Activated T-cell treated with anti-CD3 and anti-CD28 coated beads, Interleukin-2, amount 50 U/mL, for 4 hours (primary cell): ENCODE measurements around the gene OR56A3. TPM values are rescaled to one million over a fixed set of nuclear protein-coding genes. Genes with fewer than 3 reads are reported as not detected.

ENCODE experiments used
- ATAC-seq, 2 donors: fragments of 200-7000 bp; cut with Tn5 transposase; one replicate each; pipeline ENCODE4 v1.10.0; 2021
- DNase-seq: peaks from one replicate; pipeline ENCODE4 v3.0.0-alpha.2; 2020
- H3K27me3 Mint-ChIP-seq: one replicate; pipeline ENCODE4 v1.8.0; 2021; ENCODE audit warnings: low read depth, mixed read lengths
- H3K36me3 Mint-ChIP-seq: one replicate; pipeline ENCODE4 v1.8.0; 2022; ENCODE audit warnings: mixed read lengths; ENCODE audit not compliant: insufficient read depth
- H3K4me1 Mint-ChIP-seq: one replicate; pipeline ENCODE4 v1.8.0; 2021; ENCODE audit warnings: low read depth, mixed read lengths
- H3K4me3 Mint-ChIP-seq: one replicate; pipeline ENCODE4 v1.8.0; 2021; ENCODE audit warnings: mild to moderate bottlenecking, moderate library complexity, mixed read lengths
- H3K9me3 Mint-ChIP-seq: one replicate; pipeline ENCODE4 v1.8.0; 2021; ENCODE audit warnings: mixed read lengths
- total RNA-seq, 3 donors: library from RNA; stranded (reverse); gene quantifications; one replicate each; pipeline ENCODE4 v1.2.1, GENCODE V29; 2021

The OR56A3 gene, protein sequence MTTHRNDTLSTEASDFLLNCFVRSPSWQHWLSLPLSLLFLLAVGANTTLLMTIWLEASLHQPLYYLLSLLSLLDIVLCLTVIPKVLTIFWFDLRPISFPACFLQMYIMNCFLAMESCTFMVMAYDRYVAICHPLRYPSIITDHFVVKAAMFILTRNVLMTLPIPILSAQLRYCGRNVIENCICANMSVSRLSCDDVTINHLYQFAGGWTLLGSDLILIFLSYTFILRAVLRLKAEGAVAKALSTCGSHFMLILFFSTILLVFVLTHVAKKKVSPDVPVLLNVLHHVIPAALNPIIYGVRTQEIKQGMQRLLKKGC
- not detected for total RNA-seq

DNA sequence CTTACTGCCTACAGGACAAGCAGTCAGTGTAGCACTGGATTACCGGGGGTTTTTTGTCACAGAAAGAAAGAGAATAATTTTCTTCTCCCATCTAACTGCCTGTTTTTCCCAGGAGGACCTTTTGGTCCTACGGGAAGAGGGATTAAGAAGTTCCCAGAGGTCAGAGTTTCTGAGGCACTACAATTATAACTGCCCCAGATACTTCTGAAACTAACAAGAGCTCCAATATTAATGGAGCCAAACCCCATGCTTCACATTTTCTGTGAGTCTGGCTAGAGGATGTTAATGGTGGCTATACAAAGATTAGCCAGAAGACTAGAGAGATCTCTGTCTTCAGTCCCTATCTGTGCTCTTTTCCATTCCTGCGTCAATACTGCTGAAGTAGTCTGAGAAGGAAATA, at the start of gene OR56A3:
TSS of gene OR56A3 (plus strand) at position 301 of the 400 bp plus-strand sequence. CDS start 5,096 bp downstream, outside the sequence.
- no peak for ATAC-seq
- Mint-ChIP-seq H3K4me3 (no peak within 1 kb of the TSS), H3K4me1 (no peaks in the 10 kb centered on the region)

DNA sequence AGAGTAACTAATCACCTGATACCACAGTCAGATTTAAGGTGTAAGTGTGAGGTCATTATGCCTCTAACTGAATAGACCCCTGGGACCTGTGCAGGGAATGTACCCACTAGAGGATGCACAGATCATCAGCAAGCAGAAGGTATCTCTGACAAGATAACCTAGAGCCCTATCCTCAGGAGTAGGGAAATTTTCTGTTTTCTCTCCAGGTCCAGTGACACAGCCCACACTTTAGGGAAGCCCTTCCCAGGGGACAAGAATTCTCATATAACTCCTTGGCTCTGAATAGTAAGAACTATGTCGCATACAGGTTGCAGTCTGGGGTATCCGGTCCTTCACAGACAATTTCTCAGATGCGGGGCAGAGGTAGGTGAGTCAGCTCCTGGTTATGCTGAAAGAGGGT, 49.1 kb upstream of the OR56A3 start, which contains the start of gene OR52E5:
TSS of gene OR52E5 (plus strand) at position 301 of the 400 bp plus-strand sequence. CDS start 7,569 bp downstream, outside the sequence.
- no peak for ATAC-seq
- H3K27me3 Mint-ChIP-seq, result peaks cover 8% of the 10 kb centered on the region

More for the DNA sequence above, at the start of gene OR56A3:
- Mint-ChIP-seq H3K36me3 (no peaks in the 10 kb centered on the region), H3K27me3 (peaks cover 9% of the 10 kb centered on the region), H3K9me3 (no peaks in the 10 kb centered on the region)
- no peak for DNase-seq

DNA sequence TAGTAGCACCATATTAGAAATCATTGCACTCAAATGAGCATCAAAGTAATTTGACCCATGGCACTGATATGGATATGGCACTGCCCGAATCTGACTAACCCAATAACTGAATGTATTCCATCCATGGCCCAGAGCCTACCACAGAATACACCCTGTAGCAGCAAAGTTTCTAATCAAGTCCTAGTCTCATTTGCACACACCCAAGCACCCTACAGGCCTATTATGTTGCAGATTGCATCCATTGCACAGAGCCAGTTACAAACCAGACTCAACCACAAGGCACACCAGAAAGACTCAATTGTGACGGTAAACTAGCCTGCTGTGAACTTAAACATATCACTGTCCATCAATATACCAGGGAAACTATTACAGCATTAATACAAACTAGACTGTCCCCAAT, 42.5 kb upstream of the OR56A3 start:
- ATAC-seq, result no peak
- no peaks in the 10 kb centered on the region for H3K9me3 Mint-ChIP-seq
- H3K4me3 Mint-ChIP-seq, result no peak overlapping the region
- peaks cover 6% of the 10 kb centered on the region for H3K27me3 Mint-ChIP-seq
- no peak for DNase-seq
- no peaks in the 10 kb centered on the region for H3K4me1 Mint-ChIP-seq
- no peaks in the 10 kb centered on the region for H3K36me3 Mint-ChIP-seq

More for the DNA sequence above, 49.1 kb upstream of the OR56A3 start, which contains the start of gene OR52E5:
- no peaks in the 10 kb centered on the region for H3K36me3 Mint-ChIP-seq
- H3K9me3 Mint-ChIP-seq, result no peaks in the 10 kb centered on the region
- no peak within 1 kb of the TSS for H3K4me3 Mint-ChIP-seq
- no peaks in the 10 kb centered on the region for H3K4me1 Mint-ChIP-seq
- DNase-seq, result no peak

DNA sequence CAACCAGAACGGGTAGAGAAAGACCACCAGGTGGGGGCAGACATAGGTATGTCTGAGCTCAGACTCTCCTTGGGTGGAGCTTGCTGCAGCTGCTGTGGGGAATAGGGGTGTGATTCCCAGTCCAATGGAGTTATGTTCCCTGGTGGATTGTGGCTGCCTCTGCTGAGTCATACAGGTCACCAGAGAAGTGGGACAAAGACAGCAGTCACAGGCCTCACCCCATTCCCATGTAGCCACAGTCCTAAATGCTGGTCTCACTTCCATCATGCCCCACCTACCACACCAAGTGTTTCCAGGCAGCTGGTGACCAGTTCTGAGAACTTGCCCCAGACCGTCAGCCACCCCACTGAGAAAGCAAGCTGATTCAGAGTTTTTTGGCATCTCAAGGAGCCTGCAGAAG, 31.5 kb upstream of the OR56A3 start:
- Mint-ChIP-seq H3K4me3 (no peak overlapping the region), H3K9me3 (no peaks in the 10 kb centered on the region), H3K36me3 (no peaks in the 10 kb centered on the region), H3K27me3 (peaks cover 15% of the 10 kb centered on the region), H3K4me1 (no peaks in the 10 kb centered on the region)
- ATAC-seq (no peak), DNase-seq (no peak)

DNA sequence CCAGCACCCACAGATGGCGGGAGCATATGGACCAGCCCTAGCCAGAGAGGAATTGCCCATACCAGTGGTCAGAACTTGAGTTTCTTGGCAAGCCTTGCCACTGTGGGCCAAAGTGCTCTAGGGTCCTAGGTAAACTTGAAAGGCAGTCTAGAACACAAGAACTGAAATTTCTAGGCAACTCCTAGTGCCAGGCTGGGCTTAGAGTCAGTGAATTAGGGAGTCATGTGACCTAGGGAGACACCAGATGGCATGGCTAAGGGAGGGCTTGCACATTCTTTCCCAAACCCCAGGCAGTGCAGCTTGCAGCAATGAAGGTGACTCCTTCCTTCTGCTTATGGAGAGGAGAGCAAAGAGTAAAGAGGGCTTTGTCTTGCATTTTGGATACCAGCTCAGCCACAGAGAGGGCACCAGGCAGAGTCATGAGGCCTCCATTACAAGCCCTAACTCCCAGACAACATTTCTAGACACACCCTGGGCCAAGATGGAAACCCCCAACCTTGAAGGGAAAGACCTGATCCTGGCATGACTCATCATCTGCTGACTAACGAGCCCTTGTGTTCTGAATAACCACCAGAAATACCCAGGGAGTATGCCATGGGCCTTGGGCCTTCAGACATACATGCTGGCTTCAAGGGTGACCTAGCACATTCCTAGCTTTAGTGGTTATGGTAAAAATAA, 19.2 kb upstream of the OR56A3 start:
- H3K27me3 Mint-ChIP-seq, result no peaks in the 10 kb centered on the region
- DNase-seq, result no peak
- H3K4me3 Mint-ChIP-seq, result no peak overlapping the region
- peak; percentile 66 to 79 for ATAC-seq
- H3K9me3 Mint-ChIP-seq, result peaks cover 10% of the 10 kb centered on the region
- H3K4me1 Mint-ChIP-seq, result no peaks in the 10 kb centered on the region
- H3K36me3 Mint-ChIP-seq, result no peaks in the 10 kb centered on the region

DNA sequence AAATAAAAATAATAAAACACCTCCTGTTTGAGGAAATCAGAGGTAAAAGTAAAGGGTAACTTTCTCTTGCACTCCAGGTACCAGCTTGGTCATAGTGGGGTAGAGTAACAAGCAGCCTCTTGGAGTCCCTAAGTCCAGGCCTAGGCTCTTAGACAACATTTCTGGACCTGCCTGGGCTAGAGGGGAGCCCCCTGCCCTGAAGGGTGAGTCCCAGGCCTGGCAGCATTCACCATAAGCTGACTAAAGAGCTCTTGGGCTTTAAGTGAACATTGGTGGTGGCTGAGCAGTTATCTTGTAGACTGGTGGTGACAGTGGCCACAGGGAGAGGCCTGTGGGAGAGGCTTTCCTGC, 18.6 kb upstream of the OR56A3 start:
- no peaks in the 10 kb centered on the region for H3K4me1 Mint-ChIP-seq
- no peaks in the 10 kb centered on the region for H3K27me3 Mint-ChIP-seq
- no peaks in the 10 kb centered on the region for H3K36me3 Mint-ChIP-seq
- DNase-seq (no peak), ATAC-seq (no peak)
- H3K9me3 Mint-ChIP-seq, result peaks cover 12% of the 10 kb centered on the region
- no peak overlapping the region for H3K4me3 Mint-ChIP-seq

DNA sequence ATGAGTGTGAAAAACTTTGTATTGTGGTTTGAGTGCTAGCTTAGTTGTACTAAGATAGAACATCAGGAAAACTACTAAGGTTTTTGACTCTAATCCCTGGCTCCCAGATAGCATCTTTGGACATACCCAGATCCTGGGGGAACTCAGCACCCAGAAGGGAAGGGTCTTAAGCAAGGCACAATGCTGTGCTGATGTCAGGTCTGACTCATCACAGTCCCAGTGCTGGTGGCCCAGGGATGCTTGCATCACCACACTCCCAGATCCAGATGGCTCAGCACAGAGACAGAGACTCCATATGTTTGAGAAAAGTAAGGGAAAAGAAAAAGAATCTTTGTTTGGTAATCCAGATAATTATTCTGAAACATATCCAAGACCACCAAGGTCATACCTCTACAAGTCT, 18.3 kb upstream of the OR56A3 start:
- H3K9me3 Mint-ChIP-seq, result peaks cover 10% of the 10 kb centered on the region
- H3K4me1 Mint-ChIP-seq, result no peaks in the 10 kb centered on the region
- DNase-seq (no peak), ATAC-seq (no peak)
- no peaks in the 10 kb centered on the region for H3K27me3 Mint-ChIP-seq
- H3K36me3 Mint-ChIP-seq, result no peaks in the 10 kb centered on the region
- H3K4me3 Mint-ChIP-seq, result no peak overlapping the region

DNA sequence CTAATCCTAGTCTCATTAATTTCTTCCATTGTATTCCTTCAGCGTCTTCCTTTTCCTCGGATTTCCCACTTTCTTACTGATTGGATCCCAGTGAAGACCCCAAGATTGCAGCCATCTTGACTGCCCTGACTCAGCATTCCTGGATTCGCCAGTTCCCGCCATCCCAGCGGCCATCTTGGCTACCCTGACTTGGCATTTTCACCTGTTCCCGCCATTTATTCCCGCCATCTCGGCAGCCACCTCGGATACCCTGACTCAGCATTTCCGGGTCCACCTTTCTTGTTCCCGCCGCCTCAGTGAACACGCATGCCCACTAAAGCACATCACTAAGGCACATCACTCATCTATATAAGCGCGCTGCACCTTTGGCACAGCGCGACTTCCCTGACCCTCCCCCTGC, 13.8 kb upstream of the OR56A3 start:
- H3K9me3 Mint-ChIP-seq, result peaks cover 10% of the 10 kb centered on the region
- no peaks in the 10 kb centered on the region for H3K27me3 Mint-ChIP-seq
- H3K4me1 Mint-ChIP-seq, result no peaks in the 10 kb centered on the region
- no peak overlapping the region for H3K4me3 Mint-ChIP-seq
- DNase-seq (no peak), ATAC-seq (no peak)
- no peaks in the 10 kb centered on the region for H3K36me3 Mint-ChIP-seq

DNA sequence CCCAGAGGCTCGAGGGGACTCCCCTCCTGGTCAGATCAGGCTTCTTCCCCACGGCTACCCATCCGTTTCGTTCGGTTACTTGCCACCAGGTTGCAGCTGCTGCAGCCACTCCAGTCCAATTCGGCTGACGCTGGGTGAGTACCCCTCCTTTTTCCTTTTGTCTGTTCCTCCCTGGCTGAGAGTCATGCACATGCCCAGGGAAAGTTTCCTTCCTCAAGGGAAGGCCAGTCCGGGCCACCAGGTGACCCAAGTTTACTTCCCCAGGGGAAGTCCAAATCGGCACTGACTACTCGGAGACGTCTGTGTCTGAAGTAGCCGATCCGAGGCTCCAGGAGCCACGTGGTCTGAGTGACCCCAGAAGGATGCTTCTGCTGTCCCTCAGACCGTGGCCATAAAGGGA, 13.2 kb upstream of the OR56A3 start:
- H3K36me3 Mint-ChIP-seq, result no peaks in the 10 kb centered on the region
- H3K9me3 Mint-ChIP-seq, result peaks cover 10% of the 10 kb centered on the region
- no peaks in the 10 kb centered on the region for H3K4me1 Mint-ChIP-seq
- ATAC-seq (no peak), DNase-seq (no peak)
- H3K27me3 Mint-ChIP-seq, result no peaks in the 10 kb centered on the region
- no peak overlapping the region for H3K4me3 Mint-ChIP-seq

DNA sequence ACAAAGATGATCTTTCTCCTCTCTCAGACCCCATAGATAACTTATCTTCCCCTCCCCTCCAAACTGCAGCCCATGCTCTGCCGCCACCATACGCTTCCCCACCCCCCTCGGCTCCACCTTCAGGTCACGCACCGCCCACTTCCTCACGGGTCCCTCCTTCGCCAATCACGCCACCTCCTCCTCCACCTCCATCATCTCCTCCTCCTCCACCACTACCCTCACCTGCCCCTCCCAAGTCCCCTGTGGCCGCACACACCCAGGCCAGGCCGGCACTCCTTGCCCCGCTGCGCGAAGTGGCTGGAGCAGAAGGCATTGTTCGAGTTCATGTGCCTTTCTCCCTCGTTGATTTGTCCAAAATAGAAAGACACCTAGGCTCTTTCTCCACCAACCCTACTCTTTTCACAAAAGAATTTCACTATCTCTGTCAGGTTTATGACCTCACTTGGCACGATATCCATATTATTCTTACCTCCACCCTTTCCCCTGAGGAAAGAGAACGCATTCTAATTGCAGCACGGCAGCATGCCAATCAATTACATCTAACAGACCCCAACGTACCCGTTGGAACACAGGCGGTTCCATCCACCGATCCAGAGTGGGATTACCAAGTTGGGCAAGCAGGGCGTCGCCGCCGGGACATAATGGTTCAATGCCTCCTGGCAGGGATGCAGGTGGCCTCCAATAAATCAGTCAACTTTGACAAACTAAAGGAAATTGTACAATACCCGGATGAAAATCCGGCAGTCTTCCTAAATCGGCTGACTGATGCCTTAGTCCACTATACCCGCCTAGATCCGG, 12.3 kb upstream of the OR56A3 start:
- Mint-ChIP-seq H3K36me3 (no peaks in the 10 kb centered on the region), H3K4me1 (no peaks in the 10 kb centered on the region), H3K4me3 (no peak overlapping the region), H3K27me3 (no peaks in the 10 kb centered on the region), H3K9me3 (peaks cover 4% of the 10 kb centered on the region)
- ATAC-seq (no peak), DNase-seq (no peak)

DNA sequence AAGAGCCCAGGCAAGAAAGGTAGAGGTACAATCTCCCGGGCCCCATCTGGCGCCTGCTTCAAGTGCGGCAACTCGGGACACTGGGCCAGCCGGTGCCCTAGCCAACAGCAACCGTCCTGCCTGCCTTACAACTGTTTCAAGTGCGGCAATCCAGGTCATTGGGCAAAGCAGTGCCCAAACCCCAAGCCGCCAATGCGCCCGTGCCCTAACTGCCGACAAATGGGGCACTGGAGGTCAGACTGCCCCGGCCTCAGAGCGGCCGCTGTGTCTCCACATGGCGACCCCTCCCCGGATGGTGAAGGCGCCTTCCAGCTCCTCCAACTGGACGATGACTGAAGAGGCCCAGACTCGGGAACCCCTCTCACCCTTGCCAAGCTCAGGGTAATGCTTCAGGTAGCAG, 11.4 kb upstream of the OR56A3 start:
- no peak for ATAC-seq
- Mint-ChIP-seq H3K27me3 (no peaks in the 10 kb centered on the region), H3K4me3 (no peak overlapping the region), H3K4me1 (no peaks in the 10 kb centered on the region), H3K9me3 (peaks cover 5% of the 10 kb centered on the region), H3K36me3 (no peaks in the 10 kb centered on the region)
- no peak for DNase-seq

DNA sequence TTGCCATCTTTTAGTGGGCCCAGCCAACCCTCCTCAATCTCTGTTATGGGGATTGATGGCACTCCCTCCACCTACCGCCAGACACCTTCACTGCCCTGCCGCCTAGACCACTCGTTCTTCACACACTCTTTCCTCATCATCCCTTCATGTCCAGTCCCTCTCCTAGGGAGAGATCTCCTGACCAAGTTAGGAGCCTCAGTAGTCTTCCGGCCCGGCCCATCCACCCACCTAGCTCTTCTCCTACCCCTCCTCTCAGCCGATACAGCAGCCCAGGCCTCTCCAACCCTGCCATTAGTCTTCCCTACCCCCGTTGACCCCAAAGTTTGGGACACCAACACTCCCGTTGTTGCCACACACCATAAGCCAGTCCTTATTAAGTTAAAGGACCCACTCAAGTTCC, 11.0 kb upstream of the OR56A3 start:
- Mint-ChIP-seq H3K27me3 (no peaks in the 10 kb centered on the region), H3K4me3 (no peak overlapping the region), H3K9me3 (peaks cover 7% of the 10 kb centered on the region), H3K4me1 (no peaks in the 10 kb centered on the region), H3K36me3 (no peaks in the 10 kb centered on the region)
- DNase-seq (no peak), ATAC-seq (no peak)

DNA sequence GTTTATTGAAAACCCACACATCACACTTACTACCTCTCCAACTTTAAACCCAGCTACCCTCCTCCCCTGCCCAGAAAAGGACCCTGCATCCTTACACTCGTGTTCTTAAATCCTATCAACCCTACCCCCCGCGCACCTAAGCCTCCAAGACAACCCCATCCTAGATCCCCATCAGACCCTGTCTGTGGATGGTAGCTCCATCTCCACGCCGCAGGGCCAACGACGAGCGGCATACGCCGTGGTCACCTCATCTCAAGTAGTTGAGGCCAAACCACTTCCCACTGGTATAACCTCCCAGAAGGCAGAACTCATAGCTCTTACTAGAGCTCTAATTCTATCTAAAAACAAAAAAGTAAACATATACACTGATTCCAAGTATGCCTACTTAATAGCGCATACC, 9.4 kb upstream of the OR56A3 start:
- Mint-ChIP-seq H3K9me3 (peaks cover 7% of the 10 kb centered on the region), H3K27me3 (peaks cover 2% of the 10 kb centered on the region), H3K36me3 (no peaks in the 10 kb centered on the region), H3K4me3 (no peak overlapping the region), H3K4me1 (no peaks in the 10 kb centered on the region)
- no peak for DNase-seq
- ATAC-seq, result no peak

DNA sequence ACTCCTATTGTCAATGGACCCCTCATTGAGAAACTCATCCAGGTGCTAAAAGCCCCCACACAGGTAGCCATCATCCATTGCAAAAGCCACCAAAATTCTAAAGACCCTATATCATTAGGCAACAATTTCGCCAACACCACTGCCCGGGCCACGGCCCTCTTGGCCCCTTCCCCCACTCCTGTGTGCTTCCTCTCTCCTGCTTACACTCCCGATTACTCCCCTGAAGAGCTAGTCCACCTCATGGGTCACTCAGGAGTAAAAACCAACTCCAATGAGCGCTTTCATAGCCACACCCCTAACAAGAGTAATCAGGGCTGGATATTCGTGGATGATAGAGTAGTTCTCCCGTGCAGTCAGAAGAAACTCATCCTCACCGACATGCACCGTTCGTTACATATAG, 8.9 kb upstream of the OR56A3 start:
- peaks cover 7% of the 10 kb centered on the region for H3K9me3 Mint-ChIP-seq
- no peak for ATAC-seq
- H3K36me3 Mint-ChIP-seq, result no peaks in the 10 kb centered on the region
- H3K4me3 Mint-ChIP-seq, result no peak overlapping the region
- peaks cover 2% of the 10 kb centered on the region for H3K27me3 Mint-ChIP-seq
- no peaks in the 10 kb centered on the region for H3K4me1 Mint-ChIP-seq
- no peak for DNase-seq
